GM18517 (cell line): ENCODE data around the gene CST7.

ENCODE experiments used
- ATAC-seq: cut with Tn5 transposase; IDR thresholded peaks from one replicate; pipeline ENCODE4 v1.9.1; 2021; ENCODE audit warnings: mild to moderate bottlenecking, moderate library complexity; ENCODE audit not compliant: unreplicated experiment

CST7 gene

DNA sequence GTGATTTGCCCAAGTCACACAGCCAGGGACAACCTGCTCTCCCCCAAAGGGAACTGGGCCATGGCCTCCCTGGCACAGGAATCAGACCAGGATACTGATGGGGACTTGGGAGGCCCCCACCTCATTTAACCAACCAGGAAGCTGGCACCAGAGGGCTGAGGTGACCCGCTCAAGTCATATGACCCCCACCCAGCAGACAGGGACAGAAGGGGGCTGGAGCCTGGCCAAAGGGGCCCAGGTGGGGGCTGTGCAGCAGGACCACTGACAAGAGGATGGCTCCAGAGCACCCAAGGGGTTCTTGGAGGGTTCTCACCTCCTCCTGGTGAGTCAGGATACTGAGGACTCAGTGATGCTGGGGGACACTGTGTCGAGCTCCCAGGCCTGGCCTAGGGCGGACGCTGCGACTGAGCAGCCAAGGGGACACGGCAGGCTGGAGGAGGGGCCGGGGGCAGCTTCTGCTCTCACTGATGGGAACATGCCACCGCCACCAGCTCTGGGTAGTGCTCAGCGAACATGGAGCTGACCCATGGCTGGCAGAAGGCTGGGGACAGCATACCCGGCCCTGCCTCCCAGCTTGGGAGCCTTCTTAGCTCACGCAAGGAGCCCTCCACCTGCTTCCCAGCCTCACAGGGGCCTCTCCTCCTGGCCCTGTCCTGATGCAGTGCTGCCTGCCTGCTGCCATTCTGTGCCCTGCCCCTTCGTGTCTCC, 1.2 kb downstream of the CST7 start:
- ATAC-seq, result no peak

- ATAC-seq, result no peak
Observed at GRCh38 chr20:24950836-24951525, 1.9 kb downstream of the CST7 start.

DNA sequence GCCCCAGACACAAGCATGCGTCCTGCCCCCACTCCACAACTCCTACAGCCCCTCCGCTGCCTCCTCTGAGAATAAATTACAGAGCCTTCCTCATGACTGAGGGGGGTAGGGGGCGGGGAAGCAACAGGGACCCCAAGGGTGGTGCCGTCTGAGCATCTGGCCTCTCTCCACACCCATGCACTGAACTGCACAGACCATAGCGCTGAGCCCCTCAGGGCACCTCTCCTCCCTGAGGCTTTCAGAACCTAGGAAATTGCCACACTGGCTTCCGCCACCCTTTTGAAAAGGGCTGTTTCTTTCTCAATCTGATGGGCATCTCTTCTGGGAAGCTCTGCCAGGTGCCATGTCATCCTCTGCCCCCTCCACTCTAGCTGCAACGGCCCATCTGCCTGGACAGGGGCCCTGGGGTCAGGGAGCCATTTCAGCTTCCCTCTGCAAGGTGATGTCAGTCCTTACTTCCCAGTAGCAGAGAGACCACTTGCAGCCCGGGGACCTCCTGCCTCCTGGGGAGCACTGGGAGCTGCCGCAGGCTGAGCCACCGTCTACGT, 2.5 kb downstream of the CST7 start:
- no peak for ATAC-seq

- ATAC-seq, result no peak
Observed at GRCh38 chr20:24952376-24953208, 3.5 kb downstream of the CST7 start.

GRCh38 chr20:24953209-24953575, 4.1 kb downstream of the CST7 start:
- no peak for ATAC-seq

DNA sequence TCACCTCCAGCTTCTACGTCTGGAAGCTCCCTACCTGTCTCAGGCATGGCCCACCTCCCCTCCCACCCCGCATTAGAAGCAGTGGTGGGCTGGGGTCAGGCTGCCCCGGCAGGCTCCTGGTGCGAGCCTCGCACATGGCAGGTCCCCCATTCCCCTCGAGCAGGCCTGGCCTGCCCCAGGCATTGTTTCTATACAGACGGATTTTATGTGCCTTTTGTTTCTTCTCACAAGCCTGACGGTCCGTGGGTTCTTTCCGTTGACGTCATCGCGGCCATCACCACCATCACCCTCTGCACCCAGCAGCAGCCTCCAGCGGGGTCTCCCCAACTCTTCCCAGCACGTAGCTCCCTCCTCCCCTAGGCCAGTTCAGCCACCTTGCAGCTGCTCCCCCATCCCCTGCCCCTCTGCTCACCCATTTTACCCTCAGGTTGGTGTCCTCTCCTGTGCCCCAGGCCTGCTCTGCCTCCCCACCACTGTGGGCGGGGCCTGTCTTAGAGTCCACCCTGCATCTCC, 4.6 kb downstream of the CST7 start:
- no peak for ATAC-seq

GRCh38 chr20:24954151-24954550, 5.1 kb downstream of the CST7 start:
- ATAC-seq, result no peak

GRCh38 chr20:24954566-24954965, 5.5 kb downstream of the CST7 start:
- ATAC-seq, result no peak

DNA sequence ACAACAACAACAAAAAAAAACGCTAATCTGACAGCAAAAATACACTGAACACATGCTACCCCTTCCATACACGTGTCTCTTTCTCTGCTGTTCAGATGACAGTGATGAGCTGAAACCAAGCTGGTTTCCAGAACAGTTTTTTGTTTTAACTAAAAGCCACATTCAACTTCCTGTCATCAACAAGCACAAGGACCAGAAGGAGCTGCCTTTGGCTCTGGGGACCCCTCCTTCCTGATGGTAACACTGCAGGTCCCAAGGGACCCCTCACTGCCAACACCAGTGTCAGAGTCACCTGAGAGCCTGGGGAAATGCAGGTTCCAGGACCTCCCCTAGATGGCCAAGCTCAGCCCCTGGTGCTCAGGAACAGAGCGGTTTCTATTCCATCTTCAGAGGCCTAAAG, 6.0 kb downstream of the CST7 start:
- ATAC-seq, result peak; percentile 82

- no peak for ATAC-seq
Observed at GRCh38 chr20:24956001-24956841, 7.2 kb downstream of the CST7 start.

- ATAC-seq, result no peak
Observed at GRCh38 chr20:24957326-24958016, 8.4 kb downstream of the CST7 start.

DNA sequence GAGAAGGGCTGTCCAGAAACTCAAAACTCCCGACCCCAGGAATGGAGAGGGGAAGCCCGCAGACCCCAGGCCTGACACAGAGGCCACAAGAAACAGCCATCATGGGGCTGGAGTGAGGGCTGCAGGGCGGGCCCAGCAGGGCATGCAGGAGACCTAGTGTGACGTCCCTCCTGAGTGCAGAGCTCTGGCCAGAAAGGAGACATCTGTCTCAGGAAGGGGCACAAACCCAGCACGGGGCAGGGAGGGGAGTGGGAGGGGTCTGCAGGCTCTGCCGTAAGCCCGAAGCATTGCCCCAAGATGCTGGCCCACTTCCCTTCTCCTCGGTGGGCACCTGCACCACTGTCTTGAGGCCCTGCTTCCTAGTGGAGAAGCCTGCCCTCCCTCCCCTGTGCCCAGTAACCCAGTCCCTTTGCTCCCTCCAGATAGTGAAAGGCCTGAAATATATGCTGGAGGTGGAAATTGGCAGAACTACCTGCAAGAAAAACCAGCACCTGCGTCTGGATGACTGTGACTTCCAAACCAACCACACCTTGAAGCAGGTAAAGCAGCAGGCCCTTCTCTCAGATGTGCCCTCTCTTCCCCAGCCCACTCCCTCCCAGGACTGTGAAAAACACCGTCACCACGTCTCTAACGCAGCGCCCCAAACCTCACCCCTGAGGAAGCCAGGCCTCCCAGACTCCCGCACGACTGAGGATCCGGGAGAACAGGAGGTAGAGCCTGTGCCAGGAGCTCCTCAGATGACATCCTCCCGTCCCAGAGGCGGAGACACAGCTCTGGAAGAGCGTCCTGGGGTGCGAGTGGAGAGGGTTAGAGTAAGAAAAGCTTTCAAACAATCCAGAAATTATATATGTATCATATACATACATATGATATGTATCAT, 9.7 kb downstream of the CST7 start:
- no peak for ATAC-seq

- no peak for ATAC-seq
Observed at GRCh38 chr20:24959591-24960301, 10.7 kb downstream of the CST7 start.

GRCh38 chr20:24960302-24960801, 11.3 kb downstream of the CST7 start:
- ATAC-seq, result no peak

DNA sequence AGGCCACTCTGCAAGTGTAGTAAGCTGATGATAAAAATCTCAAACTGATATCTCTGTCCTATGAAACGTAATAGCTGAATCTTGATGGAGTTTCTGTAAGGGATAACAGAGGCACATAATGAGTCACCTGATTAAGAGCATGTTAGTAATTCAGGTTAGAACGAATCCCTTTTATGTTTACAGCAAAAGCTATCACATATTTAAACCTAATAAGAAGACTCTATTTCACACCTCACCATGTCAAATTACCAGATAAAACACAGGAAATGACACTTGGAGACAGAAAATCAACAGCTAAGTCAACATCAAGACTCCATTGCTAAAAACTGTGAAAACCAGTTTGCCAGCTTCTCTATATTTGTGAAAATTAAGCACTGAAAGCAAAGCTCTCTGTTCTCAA, 11.8 kb downstream of the CST7 start:
- ATAC-seq, result no peak

GRCh38 chr20:24961384-24962181, 12.5 kb downstream of the CST7 start:
- ATAC-seq, result no peak

- no peak for ATAC-seq
Observed at GRCh38 chr20:24962182-24962492, 13.1 kb downstream of the CST7 start.
